ENCODE results near the gene PTPRU.
"Not testable (repeated sequence)": the region's sequence is repeated elsewhere in the genome, so short reads cannot be mapped to it uniquely, and the experiment has no call there.

Gene PTPRU

DNA sequence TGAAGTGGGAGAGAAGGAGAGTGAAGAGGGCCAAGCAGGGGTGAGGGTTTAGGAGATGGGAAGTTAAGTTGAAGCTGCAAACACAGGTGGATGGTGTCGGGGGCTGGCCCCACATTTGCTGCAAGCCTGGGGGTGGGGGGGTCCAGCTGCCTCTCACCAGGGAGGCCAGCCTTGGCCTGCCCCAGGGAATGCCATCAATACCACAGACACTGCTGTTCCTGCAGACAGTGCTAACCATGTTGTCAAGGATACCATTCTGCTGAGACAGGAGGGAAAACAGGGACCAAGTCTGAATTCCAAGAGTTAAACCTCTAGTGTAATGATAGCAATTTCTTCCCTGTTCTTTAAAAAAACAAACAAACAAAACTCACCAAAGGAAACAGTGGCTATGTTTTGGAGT lies 13.6 kb upstream of the PTPRU start:
- no peak for DNase-seq

DNA sequence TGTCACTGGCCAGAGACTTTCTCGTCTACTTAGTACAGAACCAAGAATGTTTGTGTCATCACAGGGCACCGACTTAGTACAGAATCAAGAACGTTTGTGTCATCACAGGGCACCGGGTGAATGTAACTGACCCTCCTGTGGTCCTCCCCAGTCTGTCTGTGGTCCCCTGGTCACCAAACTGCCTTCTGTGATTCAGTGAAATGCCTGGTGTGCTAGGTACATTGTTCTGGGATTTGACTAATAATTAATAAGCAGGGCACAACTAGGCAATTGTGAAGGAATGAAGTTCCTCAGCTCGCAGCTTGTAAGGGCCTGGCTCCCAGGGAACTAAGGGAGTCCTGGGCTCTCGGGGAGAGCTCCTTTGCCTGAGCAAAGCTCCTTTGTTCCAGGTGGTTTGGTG lies 12.8 kb upstream of the PTPRU start:
- no peak for DNase-seq

DNA sequence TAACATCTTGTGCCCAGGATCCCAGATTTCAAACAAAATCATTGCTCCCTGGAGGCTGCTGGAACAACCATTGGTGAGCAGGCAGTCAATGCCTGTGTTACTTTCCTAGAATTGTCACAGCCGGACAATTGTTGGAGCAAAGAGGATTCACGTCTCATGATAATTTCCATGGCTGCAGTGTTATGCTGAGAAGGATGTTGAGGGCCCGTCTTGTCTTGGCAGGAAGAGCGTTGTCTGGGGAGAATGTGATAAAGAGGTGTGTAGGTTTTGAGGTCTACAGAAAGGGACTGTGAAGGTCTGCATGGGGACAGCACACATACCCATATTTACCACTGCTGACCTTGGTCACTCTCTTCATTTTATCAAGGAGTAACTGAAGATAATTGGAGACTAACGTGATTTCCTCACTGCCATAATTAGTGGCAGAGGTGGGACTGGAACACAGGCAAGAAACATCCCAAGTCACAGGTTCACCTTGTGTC lies 11.9 kb upstream of the PTPRU start:
- DNase-seq: no peak

DNA sequence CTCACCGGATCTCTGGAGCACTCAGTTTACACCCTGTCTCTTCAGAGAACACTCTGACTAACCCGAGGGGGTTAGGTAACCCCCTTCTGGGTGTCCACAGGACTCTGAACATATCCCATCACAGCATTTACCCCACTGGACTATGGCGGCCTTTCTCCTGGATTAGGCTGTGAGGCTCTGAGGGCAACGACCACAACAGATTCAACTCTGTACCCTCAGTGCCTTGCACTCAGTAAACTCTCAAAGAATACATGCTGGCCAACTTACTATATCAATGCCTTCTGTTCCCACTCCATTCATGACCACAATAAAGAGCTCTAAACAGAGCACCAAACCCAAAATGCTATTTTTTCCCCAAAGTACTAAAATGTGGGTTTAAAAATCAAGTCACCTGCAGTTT lies 11.0 kb upstream of the PTPRU start:
- DNase-seq: no peak

DNA sequence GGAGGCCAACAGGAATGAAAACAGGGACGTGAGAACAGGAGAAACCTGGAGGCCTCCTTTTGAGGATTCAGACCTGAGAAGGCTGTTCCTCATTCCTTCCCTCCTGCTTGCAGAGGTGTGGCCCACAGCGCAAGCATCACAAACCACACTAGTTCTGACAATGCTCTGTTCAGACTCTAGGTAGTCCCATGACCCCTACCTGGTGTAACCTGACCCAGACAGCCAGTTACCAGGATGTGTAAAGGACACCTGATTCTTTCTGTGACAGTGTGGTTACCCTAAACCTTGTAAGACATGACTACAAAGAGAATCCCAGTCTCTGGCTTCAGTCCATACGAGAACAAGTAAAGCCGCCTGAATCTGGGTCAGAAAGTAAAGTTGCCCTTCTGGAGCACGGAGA lies 8.8 kb upstream of the PTPRU start:
- no peak for DNase-seq

DNA sequence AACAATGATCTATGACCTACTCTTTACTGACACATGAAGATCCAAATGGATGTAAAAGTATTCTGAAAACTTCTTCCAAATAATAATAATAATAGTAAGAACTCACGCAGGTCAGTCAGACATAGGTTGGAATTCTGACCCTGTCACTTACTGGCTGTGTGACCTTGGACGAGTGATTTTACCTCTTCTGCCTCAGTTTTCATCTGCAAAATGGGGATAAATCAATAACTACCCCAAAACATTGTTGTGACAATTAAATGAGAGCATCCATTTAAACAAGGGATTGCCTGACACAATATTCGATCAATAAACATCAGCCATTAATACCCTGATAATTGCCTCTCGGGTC lies 6.1 kb upstream of the PTPRU start:
- no peak for DNase-seq

DNA sequence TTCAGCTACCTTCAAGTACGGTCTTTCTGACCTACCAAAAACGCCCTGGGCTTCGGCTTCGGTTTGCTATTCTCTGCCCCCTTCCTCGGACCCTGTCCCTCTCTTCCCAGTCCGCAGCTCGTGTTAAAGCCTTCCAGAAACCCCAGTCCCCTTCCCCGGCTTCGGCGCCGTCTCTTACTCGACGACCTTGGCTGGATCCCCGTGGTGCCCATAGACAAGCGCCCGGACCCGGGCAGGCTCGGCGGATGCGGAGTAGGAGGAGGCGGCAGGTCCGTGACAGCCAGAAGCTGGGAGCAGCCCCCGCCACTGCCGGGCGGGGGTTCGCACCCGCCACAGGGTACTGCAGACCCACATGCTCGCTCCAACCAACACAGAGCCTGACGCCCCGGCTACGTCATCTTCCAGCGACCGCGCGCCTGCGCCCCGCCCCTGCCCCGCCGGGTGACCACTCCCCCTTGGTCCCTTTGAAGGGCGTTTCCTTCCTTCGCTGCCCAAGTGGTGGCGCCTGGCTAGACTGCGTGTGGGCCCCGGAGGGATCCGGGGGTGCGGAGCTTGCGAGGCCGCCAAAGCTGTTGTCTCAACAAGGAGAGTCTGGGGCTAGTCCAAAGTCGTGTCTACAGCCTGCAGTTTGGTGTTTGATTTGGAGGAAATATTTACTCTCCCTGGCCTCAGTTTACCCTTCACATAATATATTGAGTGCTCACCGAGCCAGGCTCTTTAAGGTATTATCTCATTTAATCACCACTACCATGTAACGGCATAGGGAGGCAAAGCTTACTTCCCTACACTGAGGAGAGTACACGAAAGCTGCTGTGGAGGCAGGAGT lies 5.6 kb upstream of the PTPRU start, which contains the start of gene MECR:
Gene MECR, minus strand, starts transcription at position 382 of the 826 bp plus-strand sequence. Its CDS starts 28 bp downstream, at position 354.
- DNase-seq: peak; percentile 90

DNA sequence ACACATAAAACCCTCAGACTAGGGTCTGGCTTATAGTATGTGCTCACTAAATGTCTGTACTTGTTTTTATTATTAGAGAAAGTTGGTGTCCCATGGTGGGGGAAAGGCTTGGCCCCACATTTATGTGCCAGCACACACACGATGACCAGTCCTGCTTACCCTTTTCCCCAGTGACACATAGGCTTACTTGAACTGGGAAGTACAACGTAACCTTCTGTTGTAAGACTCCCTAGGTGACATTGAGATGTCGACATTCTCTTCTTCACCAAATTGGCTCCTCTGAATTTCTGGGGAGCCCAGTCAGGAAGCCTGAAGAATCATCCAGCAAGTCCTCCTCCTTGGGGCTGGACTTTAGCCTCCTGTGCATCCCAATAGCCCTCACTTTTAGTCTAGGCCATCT lies 3.9 kb upstream of the PTPRU start:
- DNase-seq: no peak

DNA sequence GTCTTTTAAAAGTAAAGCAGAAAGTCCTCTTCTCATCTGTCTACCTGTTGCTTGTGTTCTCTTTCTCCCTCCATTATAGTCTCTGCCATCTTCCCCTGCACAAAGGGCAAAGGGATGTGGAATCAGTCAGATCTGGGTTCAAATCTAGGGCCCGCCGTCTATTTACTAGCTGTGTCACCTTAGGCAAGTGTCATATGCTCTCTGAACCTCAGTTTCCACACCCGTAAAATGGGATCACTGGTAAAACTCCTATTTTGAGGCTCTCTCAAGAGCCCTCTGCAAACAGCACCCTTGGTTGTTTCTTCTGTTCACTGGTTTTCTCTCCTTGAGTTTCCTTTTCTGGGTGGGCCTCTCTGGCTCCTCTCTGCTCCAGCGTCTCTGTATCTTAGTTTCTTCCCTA lies 2.6 kb upstream of the PTPRU start:
- DNase-seq: no peak

DNA sequence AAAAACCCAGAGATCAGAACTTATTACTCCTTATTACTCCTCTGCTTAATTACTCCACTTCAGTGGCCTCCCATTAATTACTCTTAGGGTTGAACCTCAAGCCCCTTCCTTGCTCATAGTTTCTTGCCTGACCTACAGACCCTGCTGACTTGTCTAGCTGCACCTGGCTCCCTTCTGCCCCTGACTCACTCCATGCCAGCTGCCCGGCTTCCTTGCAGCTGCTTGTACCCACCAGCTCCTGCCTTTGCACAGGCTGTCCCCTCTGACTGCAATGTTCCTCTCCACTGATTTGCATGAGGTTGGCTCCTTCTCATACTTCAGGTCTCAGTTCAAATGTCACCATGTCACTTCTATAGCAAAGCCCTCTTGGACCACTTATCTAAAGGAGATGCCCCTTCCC lies 1.9 kb upstream of the PTPRU start:
- no peak for DNase-seq

DNA sequence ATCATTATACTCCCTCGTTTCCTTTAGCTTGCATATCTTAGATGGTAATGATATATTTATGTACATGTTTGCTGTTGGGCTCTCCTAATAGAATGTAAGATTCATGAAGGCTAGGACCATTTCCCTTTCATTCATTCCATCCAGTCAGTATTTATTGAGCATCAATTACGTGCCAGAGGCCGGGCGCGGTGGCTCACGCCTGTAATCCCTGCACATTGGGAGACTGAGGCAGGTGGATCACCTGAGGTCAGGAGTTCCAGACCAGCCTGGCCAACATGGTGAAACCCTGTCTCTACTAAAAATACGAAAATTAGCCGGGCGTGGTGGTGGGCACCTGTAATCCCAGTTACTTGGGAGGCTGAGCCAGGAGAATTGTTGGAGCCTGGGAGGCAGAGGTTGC lies 1.4 kb upstream of the PTPRU start:
- not testable (repeated sequence) for DNase-seq

DNA sequence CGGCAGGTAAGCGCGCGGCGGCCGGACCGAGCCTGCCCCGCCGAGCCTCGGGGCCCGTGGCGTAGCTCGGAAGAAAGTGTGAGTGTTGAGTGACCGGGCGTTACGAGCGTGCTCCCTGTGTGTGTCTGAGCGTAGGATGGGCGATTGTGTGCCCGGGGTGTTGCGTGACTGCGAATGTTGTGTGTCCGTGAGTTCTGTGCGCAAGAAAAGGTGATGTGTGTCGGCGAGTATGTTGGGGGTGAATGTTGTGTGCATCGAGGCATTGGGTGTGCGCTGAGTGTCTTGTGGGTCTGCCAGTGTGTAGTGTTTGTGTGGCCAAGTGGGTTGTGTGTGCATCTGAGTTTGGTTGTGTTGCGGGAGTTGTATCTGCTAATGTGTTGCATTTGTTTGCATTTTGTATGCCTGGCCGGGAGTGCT lies 398 bp downstream of the PTPRU start:
- DNase-seq: no peak

DNA sequence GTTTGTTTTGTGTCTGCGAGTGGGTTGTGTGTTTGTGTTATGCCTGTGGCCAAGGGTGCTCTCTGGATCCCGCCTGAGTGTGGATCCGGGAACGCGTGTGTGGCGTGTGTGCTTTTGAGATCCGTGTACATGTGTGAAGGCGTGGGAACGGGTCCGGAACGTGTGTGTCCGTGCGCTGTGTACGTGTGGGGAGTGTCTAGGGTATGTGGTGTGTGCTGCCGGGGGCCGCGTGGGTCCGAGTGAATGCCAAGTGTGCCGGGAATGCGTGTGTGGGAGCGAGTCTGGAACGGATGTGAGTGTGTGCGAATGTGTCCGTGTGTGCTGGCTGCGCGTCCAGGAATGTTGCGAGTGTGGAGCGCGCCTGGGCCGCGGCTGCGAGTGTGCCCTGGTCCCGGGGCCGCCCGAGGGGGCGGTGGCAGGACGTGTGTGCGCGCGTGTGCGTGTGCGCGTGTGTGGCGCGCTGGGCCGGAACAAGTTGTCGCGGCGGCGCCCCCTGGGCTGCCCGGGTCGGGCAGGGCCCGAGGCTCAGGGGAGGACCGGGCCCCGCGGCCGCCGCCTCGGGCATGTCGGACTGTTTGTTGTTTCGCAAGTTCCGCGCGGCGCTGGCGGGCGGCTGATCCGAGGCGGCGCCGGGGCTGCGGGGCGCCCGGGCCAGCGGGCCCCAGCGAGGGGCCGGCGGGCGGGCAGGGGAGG lies 953 bp downstream of the PTPRU start:
- DNase-seq: peak; percentile 17

DNA sequence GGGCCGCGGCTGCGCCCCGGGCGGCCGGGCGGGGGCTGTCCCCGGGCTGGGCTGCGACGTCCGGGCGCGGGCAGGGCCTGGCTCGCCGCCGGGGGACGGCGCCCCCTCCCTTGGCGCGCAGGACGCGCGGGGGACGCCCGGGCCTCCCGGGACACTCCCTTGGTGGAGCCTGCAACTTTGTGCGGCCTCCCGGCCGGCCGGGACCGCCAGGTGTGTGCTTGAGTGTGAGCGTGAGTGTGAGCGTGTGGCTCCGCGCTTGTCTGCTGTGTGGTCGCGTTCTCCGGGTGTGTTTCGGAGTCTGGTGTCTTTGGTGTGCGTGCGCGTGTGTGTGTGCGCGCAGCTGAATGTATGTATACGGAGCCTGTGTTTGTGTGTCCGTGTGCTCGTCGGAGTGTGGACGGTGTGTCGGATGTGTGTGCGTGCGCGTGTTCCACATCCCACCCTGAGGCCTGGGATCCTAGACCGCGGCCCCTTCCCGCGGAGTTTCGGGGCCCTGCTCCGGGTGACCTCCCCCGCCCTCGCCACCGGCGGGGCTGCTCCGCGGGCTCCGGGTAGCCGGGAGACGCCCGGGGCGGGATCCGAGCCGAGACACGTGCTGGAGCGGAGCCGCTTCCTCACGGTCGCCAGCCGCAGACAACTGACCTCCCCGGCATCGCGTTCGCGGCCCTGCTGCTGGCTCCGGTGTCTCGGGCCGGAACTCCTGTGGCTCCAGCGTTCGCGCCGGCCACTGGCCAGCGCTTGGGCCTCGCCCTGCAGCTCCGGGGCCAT lies 1.7 kb downstream of the PTPRU start:
- DNase-seq: no peak

DNA sequence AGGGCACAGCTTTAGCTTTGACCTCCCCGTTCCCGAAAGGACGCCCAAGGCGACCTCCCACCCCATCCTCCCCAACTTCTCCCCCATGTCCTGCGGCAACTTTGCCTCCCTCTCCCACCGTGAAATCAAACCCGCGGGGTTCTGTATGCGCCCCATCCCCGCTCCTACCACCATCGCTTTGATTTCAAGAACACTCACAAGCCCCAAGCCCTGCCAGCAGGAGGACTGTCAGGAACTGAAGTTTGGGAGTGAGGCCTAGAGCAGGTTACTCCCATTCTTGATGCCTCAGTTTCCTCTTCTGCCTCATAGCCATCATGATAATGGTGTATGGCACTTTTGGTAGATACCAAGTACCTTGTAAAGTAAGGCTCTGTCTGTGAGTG lies 2.3 kb downstream of the PTPRU start:
- no peak for DNase-seq

DNA sequence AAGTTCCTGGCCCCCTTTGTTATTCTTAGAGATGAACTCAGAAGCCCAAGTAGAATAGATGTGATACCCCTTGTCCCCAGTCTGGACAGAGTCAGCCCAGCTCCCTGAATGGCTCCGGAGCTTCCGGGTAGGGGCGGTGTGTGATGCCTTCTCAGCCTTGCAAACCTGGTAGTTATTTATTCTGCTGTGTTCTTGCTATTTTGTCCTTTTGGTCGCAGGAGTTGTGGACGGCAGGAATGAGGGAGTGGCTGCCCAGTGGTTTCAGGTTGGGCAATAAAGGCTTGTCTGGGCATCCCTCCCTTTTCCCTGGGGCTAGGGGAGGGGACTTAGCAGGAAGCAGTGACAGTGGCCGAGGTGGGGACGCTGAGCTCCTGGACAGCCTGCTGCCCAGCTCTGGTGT lies 2.8 kb downstream of the PTPRU start:
- DNase-seq: no peak

DNA sequence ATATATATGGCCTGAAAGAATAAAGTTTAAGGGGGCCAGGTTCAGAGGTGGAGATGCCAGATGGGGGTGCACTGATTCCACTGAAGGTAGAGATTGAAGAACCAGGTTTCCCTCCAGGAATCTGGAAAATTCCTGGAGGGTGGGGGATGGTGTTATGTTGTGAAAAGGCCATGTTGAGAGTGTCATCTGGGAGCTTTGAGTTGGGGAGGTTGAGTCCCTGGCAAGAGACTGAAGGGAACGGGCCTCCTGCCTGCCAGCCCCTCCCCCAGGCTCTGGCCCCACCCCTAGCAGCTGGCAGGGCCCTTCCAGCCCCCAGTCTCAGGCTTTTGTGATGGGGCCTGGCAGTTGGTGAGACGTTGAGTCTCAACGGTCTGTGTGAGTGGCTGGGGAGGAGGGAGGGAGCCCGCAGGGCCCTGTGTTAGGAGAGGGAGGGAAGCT lies 4.1 kb downstream of the PTPRU start:
- DNase-seq: peak; percentile 19

DNA sequence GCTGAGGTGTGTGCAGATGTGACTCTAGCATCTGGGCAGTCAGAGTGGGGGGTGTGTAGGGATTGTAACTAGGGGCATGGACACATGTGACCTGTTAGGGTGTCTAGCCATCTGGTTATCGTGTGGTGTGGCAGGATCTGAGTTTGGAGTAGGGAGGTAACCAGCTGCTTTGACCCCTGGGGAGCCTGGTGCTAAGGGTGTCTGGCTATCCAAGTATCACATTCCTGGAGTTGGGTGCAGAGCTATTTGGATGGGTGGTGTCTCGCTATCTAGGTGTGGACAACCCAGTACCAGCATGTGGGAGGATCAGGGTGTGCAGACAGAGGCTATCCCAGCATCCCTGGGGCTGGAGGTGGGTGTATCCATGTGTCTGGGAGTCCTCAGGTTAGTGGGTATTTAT lies 4.7 kb downstream of the PTPRU start:
- DNase-seq: no peak

DNA sequence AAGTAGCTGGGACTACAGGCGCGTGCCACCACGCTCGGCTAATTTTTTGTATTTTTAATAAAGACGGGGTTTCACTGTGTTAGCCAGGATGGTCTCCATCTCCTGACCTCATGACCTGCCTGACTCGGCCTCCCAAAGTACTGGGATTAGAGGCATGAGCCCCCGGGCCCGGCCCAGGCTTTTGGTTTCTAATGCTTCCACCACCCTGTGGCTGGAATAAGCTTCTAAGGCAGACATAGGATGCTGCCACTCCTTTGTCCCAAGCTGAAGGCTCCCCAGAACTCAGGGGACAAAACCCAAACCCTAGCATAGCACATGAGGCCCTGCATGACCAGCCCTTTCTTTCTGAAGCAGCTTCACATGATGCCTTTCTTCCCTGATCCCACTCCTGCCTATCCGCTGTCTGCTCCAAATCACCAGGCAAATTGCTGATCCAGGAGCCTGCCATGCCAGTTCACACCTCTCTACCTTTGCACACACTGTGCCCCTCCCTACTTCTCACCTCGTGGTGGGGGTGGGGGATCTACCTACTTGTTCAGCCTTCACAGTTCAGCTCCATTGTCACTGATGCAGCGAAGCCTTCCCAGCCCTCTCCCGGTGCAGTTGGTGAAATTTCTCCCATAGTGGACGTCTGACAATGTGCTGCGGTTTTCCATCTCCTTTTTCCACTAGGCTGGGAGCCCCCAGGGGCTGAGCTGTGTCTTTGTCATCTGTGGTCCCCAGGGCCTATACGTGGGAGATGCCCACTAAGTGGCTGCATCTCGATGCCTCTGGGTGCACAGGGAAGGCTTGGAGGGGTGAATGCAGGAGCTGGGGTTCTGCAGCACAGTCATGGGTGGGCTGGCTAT lies 6.9 kb downstream of the PTPRU start:
- no peak for DNase-seq

DNA sequence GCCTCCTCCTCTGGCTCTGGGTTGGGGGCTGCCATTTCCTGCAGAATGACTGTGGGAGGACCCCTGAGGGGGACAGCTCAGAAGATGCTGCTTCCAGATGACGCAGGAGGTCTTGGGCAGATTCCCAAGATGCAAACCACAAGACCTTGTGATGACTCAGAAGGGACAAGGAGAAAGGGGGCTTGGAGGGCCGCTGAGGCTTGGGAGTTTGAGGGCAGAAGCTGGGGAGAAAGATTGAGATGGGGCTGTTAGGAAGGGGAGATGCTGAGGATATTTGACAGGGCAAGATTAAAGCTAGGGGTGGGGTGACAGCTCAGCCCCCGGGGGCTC lies 7.5 kb downstream of the PTPRU start:
- DNase-seq: no peak

DNA sequence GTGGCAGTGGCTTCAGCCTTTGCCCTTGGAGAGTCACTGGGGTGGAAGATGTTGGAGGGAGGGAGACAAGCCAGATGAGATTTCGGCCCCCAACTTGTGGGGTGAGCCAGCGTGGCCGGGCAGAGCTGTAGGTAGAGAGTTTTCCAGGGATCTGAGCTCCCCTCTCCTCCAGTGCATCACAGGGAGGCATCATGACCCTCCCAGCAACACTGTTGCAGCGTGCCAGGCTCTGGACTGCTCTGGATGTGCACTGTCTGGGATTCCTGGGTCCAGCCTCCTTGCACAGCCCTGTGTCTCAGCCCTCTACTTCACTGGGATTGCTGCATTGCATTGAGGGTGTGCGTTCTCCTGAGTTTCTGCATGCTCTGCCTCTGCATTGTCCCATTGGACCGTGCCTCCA lies 8.9 kb downstream of the PTPRU start:
- DNase-seq: no peak

DNA sequence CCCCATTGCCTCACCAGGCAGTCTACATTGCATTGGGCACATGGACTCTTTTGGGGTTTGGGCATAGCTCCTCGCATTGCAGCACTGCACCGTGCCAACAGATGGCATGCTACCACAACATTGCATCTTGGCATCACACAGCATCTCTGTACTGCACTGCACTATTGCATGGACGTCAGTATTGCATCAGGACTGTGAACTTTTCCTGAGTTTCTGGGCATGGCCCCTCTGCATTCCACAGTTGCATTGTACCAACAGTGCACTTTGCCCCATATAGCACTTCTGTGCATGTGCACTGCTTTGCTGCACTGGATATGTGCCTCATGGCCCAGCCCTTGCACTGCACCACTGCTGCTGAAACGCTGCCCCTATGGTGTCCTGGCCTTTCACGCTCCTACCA lies 9.6 kb downstream of the PTPRU start:
- peak; percentile 20 for DNase-seq

DNA sequence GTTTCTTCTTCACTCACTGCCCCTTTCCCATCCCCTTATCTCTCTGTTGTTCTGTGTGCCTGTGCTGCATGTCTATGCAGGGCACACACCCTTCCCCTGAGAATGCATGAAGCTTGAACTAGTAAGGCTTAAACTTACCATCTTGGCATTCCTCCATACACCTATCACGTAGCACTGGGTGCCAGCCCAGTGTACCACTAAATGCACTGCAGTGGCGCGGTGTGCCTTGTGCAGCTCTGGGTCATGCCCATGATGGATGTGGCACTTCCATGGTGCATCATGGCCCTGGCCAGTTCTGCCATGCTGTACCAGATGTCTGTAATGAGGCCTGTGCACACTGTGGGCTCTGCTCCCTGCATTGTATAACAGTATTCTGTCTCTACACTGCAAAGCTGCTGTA lies 10.7 kb downstream of the PTPRU start:
- DNase-seq: no peak

Data from NCI-H1105 (cell line).